ENCODE measurements around the gene OSBPL5.
"Not testable (repeated sequence)": the region's sequence is repeated elsewhere in the genome, so short reads cannot be mapped to it uniquely, and the experiment has no call there.

Gene OSBPL5

DNA sequence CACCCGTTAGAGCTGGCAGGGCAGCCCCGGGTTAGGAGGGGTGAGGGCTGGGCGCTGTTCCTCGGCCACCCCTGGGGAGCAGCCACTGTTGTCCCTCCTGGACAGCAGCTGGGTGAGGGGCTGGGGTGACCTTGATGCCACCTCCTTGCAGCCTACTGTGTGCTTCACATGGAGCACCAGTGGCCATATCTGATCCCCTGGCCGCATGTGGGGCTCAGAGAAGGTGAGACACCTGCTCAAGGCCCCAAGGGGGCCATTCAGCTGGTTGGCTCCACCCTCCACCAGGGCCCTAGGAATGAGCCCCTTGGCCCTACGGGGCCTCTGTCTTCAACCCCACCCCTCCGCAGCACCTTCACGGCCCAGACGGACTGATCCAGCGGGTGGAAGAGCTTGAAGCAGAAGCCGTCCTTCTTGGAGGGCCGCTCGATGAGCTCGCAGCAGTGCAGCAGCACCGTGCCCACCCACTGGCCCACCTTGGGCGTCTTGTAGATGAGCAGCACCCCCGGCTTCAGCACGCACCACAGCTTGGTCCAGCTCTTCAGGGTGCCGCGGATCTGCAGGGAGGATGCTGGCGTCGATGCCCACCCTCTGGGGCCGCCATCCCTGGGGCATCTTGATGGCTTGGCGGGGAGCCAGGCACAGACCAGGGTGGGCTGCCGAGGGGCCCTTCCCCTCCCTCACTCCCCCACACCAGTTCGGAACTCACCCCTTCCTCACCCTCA is 44.9 kb downstream of the OSBPL5 start:
- DNase-seq = no peak

DNA sequence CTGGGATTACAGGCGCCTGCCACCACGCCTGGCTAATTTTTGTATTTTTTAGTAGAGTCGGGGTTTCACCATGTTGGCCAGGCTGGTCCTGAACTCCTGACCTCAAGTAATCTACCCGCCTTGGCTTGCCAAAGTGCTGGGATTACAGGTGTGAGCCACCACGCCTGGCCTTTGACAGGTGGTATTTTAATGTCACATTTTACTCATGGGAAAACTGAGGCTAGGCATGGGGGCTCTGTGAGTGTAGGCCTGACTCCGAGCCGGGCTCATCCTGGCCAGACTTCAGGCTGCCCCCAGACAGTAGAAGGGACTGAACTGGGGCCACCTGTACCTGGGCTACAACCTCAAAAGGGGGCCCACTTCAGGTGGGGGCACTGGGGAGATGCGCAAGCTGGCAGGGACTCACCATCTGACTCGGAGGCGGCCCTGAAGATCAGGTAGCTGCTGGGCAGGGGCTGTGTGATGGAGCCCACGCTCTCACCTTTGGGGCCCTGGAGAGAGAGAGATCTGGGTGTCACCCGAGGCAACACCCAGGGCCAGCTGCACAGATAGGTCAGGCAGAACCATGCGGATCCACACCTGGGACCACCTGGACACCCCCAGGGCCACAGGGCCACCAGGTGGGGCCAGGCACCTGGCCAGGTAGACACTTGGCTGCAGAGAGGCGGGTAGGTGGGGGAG is 45.8 kb downstream of the OSBPL5 start:
- no peak for DNase-seq

DNA sequence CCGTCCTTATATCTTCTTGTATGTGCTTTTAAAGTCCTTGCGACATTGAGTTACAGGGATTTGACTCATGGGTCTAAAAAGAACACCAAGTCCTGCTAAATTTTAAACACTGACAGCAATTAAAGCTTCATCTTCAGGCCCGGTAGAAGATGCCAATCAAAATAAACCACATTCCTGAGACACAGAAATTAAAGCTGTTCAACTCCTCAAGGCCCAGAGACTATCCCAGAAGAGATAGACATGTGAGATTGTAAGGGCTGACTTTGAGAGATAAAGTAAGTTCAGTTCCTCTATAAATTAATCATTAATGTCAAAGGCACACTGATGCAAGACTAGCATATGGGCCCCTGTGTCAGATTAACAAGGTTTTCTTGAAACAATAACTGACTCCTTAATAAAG is 49.8 kb downstream of the OSBPL5 start:
- DNase-seq = no peak

DNA sequence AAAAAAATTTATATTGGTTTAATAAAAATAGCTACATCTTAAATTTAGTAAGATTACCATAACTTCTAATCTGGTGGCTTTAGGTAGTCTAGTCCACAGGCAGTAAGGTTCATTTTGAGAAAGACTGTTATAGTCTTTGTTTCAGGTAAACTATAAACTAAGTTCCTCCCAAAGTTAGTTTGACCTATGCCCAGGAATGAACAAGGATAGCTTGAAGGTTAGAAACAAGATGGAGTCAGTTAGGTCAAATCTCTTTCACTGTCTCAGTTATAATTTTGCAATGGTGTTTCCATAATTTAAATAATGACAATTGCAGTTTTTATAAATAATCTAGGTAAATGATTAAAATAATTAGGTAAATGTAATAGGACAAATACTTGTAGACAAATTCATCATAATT is 51.4 kb downstream of the OSBPL5 start:
- not testable (repeated sequence) for DNase-seq

DNA sequence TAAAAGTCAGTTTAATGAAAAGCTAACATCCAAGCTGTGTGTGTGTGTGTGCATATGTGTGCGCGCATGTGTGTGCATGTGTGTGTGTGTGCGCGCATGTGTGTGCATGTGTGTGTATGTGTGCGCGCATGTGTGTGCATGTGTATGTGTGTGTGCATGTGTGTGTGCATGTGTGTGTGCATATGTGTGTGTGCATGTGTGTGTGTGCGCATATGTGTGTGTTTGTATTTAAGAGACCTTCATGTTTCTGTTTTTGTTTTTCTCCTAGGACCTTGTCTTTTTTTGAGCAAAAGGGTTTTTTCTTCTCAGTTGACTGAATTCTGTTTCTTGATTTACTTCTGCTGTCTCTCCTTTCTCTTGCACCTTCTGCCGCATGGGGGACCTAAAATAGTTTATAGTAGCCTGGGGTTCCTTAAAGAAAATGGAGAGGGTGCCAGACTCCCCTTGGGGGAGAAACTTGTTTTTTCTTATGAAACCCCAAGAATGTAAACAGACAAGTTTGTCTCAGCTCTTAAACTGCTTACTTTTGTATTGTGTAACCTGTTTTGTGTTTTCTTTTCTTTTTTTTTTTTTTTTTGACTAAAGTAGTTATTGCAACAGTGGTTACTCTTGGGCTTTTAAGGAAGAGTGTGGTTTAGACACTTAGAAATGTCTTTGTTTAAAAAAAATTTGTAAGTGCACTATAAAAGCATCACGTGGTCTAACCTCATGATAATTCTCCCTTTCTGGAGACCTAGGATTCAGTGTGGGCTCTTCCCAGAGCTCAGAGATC is 53.0 kb downstream of the OSBPL5 start:
- peak; percentile 6 for DNase-seq

DNA sequence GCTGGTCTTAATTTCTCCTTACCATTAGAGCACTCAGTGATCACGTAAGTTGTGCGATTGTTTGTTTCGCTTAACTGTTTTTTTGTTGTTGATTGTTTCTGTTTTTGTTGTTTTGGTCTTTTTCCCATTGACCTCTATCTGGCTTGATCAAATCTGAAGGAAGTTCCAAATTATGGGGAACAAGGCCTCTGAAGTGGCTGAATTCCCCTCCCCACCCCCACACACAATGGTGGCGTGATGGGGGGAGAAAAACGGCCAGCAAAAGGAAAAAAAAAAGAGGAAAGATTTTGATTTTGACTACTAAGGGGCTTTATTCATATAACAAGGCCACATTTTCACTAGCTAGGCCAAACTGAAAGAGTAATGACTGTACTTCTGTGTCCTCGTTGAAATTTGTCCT is 53.6 kb downstream of the OSBPL5 start:
- no peak for DNase-seq

DNA sequence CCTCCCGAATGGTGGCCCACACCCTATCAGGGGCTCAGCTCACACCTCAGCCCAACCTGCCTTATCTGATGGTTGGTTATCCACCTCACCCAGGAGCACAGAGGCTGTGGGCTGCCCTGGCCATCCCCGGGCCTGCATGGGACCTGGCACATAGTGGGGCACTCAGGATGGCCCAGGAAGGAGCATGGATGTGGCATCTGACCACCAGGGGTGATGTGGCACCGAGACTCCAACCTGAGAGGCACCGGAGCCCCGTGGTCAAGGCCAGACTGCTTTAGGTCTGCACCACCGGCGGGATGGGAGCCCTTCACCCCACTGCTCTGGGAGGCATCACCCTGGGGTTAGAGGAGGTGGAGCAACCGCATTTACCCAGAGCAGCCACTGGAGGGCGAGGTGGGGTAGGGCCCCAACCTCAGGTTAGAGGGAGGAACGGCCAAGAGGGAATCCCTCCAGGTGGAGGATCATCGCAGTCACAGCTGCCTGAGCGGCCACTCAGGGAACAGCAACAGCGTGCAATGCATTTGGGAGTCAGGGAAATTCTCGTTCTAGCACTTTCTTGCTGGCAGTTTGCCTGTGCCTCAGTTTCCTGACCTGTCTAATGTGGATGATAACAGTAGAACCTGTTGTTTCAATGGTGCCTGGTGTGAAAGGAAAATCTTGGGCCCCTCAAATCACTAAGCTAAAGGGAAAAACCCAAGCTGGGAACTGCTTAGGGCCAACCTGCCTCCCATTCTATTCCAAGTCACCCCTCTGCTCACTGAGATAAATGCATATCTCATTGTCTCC is 55.0 kb downstream of the OSBPL5 start:
- DNase-seq = peak; percentile 21

DNA sequence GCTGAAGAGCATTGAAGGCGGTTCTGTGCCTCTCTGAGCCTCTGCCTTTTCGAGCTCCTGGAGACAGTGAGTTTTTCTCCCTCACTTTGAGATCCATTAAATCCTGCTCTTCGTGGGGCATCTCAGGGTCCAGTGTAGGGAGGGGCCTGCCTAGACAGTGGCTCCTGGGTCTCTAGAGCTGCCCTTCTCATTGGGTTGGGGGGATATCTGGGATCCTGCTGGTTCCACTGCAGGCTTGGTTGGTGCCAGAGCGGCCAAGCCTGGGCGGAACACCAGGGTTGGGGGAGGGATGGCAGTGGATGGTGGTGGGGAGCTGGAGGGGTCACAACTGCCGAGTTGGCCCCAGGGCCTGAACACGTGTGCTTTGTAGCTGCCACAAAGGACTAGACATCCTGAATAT is 55.7 kb downstream of the OSBPL5 start:
- no peak for DNase-seq

DNA sequence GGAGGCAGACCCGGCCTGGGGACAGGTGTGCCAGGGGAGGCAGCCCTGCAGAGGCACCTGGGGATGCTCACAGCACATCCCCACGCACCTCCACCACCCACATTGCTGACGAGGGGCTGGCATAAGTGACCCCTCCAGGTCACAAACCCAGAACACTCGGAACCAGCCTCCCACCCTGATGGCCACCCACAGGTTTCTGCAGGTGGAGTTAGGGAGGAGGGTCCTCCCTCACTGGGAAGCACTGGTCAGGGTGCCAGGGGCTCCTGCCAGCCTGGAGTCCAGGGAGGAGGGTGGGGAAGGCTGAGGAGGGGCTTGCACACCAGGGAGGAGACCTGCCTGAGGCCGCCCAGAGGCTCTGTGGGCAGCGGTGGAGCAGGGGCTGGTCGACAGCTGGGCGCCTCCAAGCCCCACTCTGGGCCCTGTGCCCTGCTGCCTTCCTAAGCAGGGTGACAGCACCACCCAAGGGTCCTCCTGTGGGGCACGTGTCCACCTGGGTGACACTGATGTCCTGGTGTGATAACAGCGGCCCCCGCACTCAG is 56.9 kb downstream of the OSBPL5 start:
- no peak for DNase-seq

DNA sequence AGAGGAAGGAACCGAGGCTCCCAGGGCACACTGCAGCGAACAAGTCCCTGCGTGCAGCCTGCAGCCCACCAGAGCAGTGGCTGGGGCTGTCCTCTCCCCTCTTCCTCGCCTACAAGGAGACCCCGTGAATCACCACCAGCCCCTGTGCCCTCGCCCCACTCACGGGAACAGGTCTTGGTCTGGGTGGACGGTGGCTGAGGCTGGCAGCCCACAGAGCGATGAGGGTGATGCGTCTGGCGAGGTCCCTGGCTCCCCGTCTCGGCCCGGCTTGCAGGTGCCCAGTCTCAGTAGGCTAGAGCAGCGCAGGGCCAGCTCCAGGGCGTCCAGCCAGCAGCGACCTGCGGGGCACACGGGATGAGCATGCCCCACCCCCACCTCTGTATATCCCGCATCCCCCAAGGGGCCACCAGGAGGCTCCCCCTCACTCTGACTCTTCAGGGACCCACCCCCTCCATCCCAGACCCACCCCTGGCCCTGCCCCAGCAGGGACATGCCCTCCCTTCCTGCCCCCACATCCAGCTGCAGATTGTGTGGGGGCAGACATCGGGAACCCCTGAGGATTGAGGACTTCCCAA is 57.4 kb downstream of the OSBPL5 start:
- DNase-seq = no peak

DNA sequence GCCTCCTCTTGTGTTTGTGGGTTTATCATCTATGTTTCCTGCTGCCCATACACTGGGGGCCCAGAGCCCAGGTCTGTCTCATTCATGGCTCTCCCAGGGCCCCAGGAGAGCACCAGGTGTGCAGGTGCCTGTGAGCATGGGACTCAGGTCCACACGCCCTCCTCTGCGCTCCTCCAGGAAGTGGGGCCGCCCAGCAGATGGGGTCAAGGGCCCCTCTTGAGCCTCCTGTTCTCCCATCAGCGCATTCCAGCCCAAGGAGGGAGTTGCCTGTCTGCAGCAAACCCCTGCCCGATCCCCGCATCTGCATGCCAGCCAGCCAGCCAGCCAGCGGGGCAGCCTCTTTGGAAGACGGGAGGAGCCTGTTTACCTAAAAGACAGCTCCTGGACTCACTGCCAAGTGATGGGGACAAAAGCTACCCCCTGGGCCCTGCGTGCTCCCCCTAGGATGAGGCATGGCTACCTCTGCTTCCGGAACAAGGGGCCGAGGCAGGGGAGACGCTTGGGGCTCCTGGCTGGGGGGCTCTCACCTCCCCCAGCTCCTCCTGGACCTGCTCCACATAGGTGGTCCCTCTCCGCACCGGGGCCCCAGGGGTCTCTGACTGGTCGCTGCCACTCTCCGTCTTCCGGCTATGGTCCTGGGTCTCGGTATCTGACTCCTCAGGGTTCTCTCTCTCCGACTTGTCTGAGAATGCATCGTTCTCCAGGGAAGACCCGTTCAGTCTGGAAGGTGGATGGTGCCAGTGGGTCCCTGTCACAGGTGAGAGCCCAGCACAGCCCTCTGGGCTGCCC is 58.2 kb downstream of the OSBPL5 start:
- no peak for DNase-seq

DNA sequence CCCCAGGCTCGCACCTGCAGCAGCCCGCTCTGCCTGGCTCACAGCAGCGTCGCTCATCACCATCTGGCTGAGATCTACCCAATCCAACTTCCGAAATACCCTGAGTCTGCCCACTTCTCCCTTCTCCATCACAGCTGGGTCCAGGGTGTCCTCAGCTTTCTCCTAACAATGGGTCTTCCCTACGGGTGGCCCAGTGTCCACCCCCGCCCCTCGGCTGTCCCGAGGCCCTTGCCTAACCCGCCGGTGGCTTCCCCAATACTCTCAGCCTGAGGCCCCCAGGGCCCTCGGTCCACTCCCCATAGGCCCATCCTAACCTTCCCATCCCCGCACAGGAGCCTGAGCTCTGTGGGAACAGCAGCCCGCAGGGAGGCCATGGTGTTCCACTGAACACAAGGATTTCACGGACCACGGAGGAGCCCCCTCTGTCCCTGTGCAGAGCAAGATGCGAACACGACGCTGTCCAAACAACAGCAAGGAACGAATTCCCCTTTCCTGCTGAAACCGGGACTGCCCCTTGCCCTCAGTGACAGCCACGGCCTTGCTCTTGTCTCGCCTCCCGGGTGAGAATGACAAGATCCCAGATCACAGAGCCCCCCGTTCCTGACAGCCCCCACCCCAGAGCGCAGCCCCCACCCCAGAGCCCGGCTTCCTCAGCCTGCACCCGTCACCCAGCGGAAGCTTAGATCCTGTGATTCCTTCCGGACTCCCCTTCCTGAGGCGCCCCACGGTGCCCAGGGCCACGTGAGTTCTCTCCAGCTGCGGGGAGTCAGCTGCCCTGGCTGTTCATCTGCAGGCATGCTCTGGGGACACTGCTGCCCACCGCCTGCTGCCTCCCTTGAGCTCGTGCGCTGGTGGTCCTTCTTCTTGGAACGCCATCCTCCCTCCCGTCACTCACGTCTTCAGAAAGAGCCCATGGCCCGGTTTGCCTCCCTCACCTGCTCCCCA is 59.0 kb downstream of the OSBPL5 start:
- no peak for DNase-seq

DNA sequence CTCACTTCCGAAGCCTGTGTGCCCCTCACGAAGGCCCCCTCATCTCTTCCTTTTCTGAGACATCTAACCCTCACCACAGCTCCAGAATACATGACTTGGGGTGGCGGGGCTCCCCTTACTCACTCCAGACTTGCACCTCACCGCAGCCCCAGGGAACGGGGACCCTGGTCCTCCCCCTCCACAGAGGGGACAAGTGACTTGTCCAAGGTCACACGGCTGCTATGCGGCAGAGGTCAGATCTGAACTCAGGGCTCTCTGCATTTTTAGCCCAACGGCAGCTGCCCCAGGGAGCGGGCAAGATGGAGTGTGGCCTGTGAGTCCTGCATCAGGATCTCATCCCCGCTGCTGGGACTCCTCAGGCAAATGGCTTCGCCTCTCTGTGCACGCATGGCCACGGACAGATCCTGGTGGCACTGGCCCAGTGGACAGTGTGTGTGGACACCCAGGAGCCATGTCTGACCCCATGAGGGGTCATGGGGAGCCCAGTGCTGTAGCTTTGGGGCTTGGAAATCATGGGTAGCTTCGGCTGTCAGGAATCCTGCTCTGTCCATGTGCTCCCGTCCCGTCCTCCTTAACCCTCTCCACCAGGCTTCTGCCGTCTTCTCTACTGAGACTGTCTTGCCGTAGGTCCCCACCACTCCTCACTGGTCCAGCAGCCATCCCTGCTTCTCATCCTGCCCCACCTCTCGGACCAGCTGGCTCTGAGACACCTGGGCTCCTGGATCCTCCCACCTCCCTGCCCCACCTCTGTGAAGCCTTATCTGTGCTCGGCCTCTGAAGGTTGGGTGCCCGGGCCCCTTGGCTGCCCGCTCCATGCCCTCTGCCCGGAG is 59.9 kb downstream of the OSBPL5 start:
- no peak for DNase-seq

DNA sequence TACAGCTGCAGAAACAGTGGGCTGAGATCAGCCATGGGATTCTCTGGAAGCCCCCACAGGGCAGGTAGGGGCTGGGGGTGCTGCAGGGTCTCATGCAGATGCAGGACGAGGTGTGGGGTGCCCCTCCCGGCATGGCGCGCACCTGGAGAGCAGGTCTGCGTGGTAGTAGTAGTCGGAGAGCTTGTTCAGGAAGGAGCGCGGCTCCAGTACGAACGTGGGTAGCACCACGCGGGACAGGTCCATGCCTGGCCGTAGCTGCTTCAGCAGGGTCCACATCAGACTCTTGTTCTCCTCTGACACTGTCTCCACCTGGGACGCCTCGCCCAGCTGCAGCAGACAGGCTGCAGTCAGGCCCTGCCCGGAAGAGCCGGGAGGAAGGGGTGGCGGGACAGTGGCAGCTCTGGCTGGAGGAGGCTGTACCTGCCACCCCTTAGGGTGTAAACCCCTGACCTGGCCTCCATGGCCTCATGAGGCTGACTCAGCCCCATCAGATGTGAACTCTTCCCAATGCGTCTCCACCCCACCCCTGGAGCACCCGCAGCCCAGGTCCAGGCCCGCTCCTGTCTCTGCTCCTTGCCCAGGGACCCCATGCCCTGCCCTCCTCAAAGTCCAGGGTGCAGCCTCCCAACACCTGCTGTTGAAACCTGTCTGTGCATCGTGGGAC is 60.9 kb downstream of the OSBPL5 start:
- DNase-seq = no peak

DNA sequence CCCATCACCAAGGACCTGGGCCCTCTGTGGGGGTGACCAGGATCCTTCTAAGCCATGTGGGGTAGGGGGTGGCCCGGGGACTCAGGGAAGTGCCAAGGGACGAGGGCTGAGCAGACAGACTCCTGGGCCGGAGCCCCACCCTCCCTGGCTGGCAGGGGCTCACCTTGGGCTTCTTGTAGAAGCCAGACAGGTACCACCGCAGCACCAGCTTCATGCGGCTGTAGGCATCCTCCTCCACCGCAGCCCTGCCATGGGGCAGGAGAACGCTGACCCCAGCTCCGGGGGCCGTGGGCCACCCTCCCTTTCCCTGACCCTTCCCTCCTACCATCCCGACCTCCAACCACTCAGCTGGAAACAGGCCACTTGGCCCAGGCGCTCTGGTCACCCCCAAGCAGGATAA is 62.0 kb downstream of the OSBPL5 start:
- no peak for DNase-seq

DNA sequence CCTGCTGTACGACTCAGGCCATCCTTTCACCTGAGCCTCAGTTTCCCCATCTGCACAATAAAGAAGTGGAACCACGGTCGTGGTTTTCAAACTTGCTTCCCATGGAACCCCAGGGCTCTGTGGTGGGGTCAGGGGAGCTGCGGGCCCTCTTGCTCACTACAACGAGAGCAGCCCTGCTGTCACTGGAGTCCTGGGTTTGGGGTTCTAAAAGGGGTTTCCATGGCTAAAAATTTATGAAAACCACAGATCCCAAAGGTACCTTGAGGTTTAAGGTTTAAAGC is 62.5 kb downstream of the OSBPL5 start:
- no peak for DNase-seq

DNA sequence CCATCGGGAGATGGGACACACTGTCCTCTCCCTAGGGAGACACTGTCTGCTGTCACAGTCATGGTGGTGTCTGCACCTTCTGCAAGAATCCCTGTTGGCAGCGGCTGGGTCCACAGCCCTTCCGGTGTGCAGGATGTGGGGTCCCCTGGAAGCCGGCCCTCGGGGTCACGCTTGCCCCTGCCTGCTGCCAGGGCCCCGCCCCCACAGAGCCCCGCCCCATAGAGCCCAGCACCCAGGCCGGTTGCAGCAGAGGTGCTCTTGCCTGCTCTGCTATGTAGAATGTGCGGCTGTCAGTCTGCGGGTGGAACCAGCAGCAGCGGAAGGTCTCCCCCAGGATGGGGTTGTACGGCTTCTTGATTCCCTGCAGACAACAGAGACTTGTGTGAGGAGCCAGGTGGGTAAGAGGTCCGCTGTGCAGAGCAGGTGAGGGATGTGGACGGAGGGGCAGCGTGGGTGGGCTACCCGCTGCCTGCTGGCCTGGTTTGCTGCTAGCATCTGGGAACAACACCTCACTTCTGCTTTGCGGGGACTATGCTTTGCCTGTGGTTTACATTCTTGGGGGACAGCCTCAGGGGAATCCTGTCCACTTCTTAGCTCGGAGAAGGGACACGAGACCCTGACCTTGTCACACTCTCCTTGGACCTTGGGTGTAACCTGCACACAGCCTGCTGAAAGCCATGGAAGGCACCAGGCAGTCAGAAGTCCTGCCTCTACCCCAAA is 63.0 kb downstream of the OSBPL5 start:
- DNase-seq = no peak

DNA sequence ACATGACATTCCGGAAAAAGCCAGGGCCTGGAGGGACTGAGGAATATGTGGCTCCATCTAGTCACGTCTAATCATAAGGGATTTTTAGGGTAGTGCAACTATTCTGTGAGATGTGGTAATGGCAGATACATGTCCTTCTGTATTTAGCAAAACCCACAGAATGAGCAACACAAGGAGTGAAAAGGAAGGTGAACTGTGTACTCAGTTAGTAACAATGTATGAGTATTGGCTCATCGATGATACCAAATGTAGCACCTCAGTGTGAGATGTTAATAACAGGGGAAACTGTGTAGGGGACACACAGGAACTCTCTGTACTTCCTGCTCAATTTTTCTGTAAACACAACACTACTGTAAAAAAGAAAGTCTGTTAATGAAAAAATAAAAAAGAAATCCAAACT is 65.9 kb downstream of the OSBPL5 start:
- DNase-seq = no peak
